Measurements from ENCODE around the gene PAQR6. TPM values are rescaled to one million over a fixed set of nuclear protein-coding genes. Genes with fewer than 3 reads are reported as not detected.

Gene PAQR6
- total and polyA plus RNA-seq, 4 donors: 0.81 to 2.8 (median 2.3) TPM; not detected in 1

GRCh38 chr1:156244126-156244525, 3.7 kb downstream of the PAQR6 start:
- H3K9me3 ChIP-seq (ENCODE audit: control insufficient read depth, low read length): no peaks in the 10 kb centered on the region
- H3K27me3 ChIP-seq (ENCODE audit: control insufficient read depth in 1 of 2, insufficient read depth in 2 of 2, low read length in 1 of 2): no peaks in the 10 kb centered on the region
- peak in 1 of 2 donors; percentile 63 for DNase-seq
- H3K27ac ChIP-seq (ENCODE audit: low read depth in 1 of 2, low read length in 2 of 2): no peak overlapping the region
- intact Hi-C loops (cut with DNase I): no loop called here
- H3K36me3 ChIP-seq (ENCODE audit: control insufficient read depth in 1 of 2, insufficient read depth in 2 of 2, low read length in 1 of 2): peaks cover 0 to 2% of the 10 kb centered on the region in 2 donors
- no peak for ATAC-seq (ENCODE audit: low FRiP score)
- H3K4me3 ChIP-seq (ENCODE audit: low read length in 2 of 2): no peak overlapping the region
- 77 to 84% methylated on average over 2 of the region's 2 CpGs for WGBS, 2 donors
- no peaks in the 10 kb centered on the region for H3K4me1 ChIP-seq (ENCODE audit: control insufficient read depth in 1 of 2, insufficient read depth in 2 of 2, low read length in 2 of 2)

GRCh38 chr1:156242738-156243137, 5.1 kb downstream of the PAQR6 start:
- H3K27ac ChIP-seq (ENCODE audit: low read depth in 1 of 2, low read length in 2 of 2): no peak overlapping the region
- DNase-seq: no peak
- intact Hi-C loops (cut with DNase I): no loop called here
- H3K36me3 ChIP-seq (ENCODE audit: control insufficient read depth in 1 of 2, insufficient read depth in 2 of 2, low read length in 1 of 2): peaks cover 0 to 5% of the 10 kb centered on the region in 2 donors
- no peaks in the 10 kb centered on the region for H3K9me3 ChIP-seq (ENCODE audit: control insufficient read depth, low read length)
- H3K4me1 ChIP-seq (ENCODE audit: control insufficient read depth in 1 of 2, insufficient read depth in 2 of 2, low read length in 2 of 2): no peaks in the 10 kb centered on the region
- no peaks in the 10 kb centered on the region for H3K27me3 ChIP-seq (ENCODE audit: control insufficient read depth in 1 of 2, insufficient read depth in 2 of 2, low read length in 1 of 2)
- no peak overlapping the region for H3K4me3 ChIP-seq (ENCODE audit: low read length in 2 of 2)
- 68 to 72% methylated on average over 10 of the region's 10 CpGs for WGBS, 2 donors
- no peak for ATAC-seq (ENCODE audit: low FRiP score)

GRCh38 chr1:156241926-156242325, 5.9 kb downstream of the PAQR6 start, which contains the start of gene BGLAP:
BGLAP (plus strand) TSS chr1:156242184; CDS start chr1:156242232, 48 bp downstream.
- 84% methylated on average over 14 of the region's 14 CpGs for WGBS, 2 donors
- no peaks in the 10 kb centered on the region for H3K27me3 ChIP-seq (ENCODE audit: control insufficient read depth in 1 of 2, insufficient read depth in 2 of 2, low read length in 1 of 2)
- H3K36me3 ChIP-seq (ENCODE audit: control insufficient read depth in 1 of 2, insufficient read depth in 2 of 2, low read length in 1 of 2): peaks cover 0 to 5% of the 10 kb centered on the region in 2 donors
- H3K9me3 ChIP-seq (ENCODE audit: control insufficient read depth, low read length): no peaks in the 10 kb centered on the region
- no peak for ATAC-seq (ENCODE audit: low FRiP score)
- no peak within 1 kb of the TSS for H3K27ac ChIP-seq (ENCODE audit: low read depth in 1 of 2, low read length in 2 of 2)
- intact Hi-C loops (cut with DNase I): no loop called here
- no peak within 1 kb of the TSS for H3K4me3 ChIP-seq (ENCODE audit: low read length in 2 of 2)
- DNase-seq: no peak
- no peaks in the 10 kb centered on the region for H3K4me1 ChIP-seq (ENCODE audit: control insufficient read depth in 1 of 2, insufficient read depth in 2 of 2, low read length in 2 of 2)

DNA sequence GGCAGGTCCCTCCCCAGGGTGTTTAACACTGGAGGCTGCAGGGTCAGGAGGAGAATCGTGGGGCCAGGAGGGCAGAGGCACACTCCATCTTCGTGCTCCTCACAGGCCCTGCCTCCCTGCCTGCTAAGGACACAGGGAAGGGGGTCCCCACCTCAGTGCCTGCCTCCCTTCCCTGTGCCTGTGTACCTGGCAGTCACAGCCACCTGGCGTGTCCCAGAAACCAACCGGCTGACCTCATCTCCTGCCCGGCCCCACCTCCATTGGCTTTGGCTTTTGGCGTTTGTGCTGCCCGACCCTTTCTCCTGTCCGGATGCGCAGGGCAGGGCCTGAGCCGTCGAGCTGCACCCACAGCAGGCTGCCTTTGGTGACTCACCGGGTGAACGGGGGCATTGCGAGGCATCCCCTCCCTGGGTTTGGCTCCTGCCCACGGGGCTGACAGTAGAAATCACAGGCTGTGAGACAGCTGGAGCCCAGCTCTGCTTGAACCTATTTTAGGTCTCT, 6.5 kb downstream of the PAQR6 start:
- no peak for DNase-seq
- Histone ChIP-seq H3K36me3 (ENCODE audit: control insufficient read depth in 1 of 2, insufficient read depth in 2 of 2, low read length in 1 of 2) (peaks cover 0 to 7% of the 10 kb centered on the region in 2 donors), H3K9me3 (ENCODE audit: control insufficient read depth, low read length) (no peaks in the 10 kb centered on the region), H3K27ac (ENCODE audit: low read depth in 1 of 2, low read length in 2 of 2) (no peak overlapping the region), H3K4me1 (ENCODE audit: control insufficient read depth in 1 of 2, insufficient read depth in 2 of 2, low read length in 2 of 2) (no peaks in the 10 kb centered on the region), H3K27me3 (ENCODE audit: control insufficient read depth in 1 of 2, insufficient read depth in 2 of 2, low read length in 1 of 2) (no peaks in the 10 kb centered on the region), H3K4me3 (ENCODE audit: low read length in 2 of 2) (no peak overlapping the region)
- 67 to 68% methylated on average over 15 of the region's 15 CpGs for WGBS, 2 donors
- no peak for ATAC-seq (ENCODE audit: low FRiP score)
- intact Hi-C loops (cut with DNase I): no loop called here

DNA sequence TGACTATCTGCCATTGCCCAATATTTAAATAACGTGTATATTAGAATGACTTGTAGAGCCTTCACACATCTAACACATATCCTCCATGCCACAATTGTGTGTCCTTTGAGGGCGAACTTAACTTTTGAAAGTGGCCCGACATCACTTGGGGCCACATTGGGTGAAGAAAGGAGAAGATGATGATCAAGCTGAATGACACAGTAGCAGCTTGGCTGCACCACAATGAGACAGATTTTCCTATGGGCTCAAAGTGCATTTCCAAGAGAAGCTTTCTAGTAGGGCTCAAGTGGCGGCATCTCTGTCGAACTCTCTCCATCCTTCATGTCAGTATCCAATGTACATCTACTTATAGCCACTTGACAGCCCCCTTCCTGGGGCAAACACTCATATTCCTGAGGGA, 9.6 kb downstream of the PAQR6 start:
- 94 to 95% methylated on average over 5 of the region's 5 CpGs for WGBS, 2 donors
- H3K4me1 ChIP-seq (ENCODE audit: control insufficient read depth in 1 of 2, insufficient read depth in 2 of 2, low read length in 2 of 2): no peaks in the 10 kb centered on the region
- no peak overlapping the region for H3K27ac ChIP-seq (ENCODE audit: low read depth in 1 of 2, low read length in 2 of 2)
- peaks cover 0 to 12% of the 10 kb centered on the region in 2 donors for H3K36me3 ChIP-seq (ENCODE audit: control insufficient read depth in 1 of 2, insufficient read depth in 2 of 2, low read length in 1 of 2)
- no peaks in the 10 kb centered on the region for H3K9me3 ChIP-seq (ENCODE audit: control insufficient read depth, low read length)
- intact Hi-C loops (cut with DNase I): no loop called here
- no peak for DNase-seq
- H3K4me3 ChIP-seq (ENCODE audit: low read length in 2 of 2): no peak overlapping the region
- H3K27me3 ChIP-seq (ENCODE audit: control insufficient read depth in 1 of 2, insufficient read depth in 2 of 2, low read length in 1 of 2): no peaks in the 10 kb centered on the region
- no peak for ATAC-seq (ENCODE audit: low FRiP score)

DNA sequence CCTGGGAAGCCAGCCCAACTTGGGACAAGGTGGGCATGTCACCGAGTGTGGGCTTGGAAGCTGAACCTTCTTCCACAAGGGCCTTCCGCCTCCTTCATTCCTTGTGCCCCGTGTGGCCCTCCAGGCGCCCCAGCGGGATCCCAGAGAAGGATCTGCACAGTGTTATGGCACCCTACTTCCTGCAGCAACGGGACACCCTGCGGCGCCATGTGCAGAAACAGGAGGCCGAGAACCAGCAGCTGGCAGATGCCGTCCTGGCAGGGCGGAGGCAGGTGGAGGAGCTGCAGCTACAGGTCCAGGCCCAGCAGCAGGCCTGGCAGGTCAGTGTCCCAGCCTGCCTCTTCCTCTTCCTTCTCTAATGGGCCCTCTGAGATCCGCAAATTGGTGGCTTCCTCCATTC, 11.7 kb downstream of the PAQR6 start:
- H3K4me3 ChIP-seq (ENCODE audit: low read length in 2 of 2): no peak overlapping the region
- H3K9me3 ChIP-seq (ENCODE audit: control insufficient read depth, low read length): no peaks in the 10 kb centered on the region
- H3K4me1 ChIP-seq (ENCODE audit: control insufficient read depth in 1 of 2, insufficient read depth in 2 of 2, low read length in 2 of 2): no peaks in the 10 kb centered on the region
- 93 to 94% methylated on average over 12 of the region's 12 CpGs for WGBS, 2 donors
- DNase-seq: no peak
- no peak overlapping the region for H3K27ac ChIP-seq (ENCODE audit: low read depth in 1 of 2, low read length in 2 of 2)
- intact Hi-C loops (cut with DNase I): no loop called here
- peaks cover 0 to 12% of the 10 kb centered on the region in 2 donors for H3K36me3 ChIP-seq (ENCODE audit: control insufficient read depth in 1 of 2, insufficient read depth in 2 of 2, low read length in 1 of 2)
- H3K27me3 ChIP-seq (ENCODE audit: control insufficient read depth in 1 of 2, insufficient read depth in 2 of 2, low read length in 1 of 2): no peaks in the 10 kb centered on the region
- ATAC-seq (ENCODE audit: low FRiP score): no peak

DNA sequence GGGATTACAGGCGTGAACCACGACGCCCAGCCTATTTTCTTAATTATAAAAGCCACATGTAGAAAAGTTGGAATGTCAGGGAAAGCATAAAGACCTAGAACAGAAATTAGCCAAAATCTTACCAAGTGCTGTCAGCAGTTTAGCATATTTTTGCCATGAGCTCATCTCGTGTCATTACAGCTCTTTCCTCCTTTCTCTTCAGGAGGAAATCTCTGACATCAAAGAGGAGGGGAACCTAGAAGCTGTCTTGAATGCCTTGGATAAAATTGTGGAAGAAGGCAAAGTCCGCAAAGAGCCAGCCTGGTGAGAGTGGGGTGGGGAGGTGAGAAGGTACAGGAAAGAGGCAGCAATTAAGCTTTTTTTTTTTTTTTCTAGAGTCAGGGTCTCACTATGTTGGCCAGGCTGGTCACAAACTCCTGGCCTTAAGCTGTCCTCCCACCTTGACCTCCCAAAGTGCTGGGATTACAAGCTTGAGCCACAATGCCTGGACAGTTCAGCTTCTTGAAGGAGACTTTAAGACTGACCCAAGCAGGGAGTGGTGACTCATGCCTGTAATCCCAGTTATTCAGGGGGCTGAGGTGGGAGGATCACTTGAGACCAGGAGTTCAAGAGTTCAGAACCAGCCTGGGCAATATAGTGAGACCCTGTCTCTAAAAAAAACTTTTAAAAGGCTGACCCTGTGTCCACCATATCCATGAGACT, 14.3 kb downstream of the PAQR6 start:
- intact Hi-C loops (cut with DNase I): no loop called here
- peaks cover 0 to 8% of the 10 kb centered on the region in 2 donors for H3K36me3 ChIP-seq (ENCODE audit: control insufficient read depth in 1 of 2, insufficient read depth in 2 of 2, low read length in 1 of 2)

DNA sequence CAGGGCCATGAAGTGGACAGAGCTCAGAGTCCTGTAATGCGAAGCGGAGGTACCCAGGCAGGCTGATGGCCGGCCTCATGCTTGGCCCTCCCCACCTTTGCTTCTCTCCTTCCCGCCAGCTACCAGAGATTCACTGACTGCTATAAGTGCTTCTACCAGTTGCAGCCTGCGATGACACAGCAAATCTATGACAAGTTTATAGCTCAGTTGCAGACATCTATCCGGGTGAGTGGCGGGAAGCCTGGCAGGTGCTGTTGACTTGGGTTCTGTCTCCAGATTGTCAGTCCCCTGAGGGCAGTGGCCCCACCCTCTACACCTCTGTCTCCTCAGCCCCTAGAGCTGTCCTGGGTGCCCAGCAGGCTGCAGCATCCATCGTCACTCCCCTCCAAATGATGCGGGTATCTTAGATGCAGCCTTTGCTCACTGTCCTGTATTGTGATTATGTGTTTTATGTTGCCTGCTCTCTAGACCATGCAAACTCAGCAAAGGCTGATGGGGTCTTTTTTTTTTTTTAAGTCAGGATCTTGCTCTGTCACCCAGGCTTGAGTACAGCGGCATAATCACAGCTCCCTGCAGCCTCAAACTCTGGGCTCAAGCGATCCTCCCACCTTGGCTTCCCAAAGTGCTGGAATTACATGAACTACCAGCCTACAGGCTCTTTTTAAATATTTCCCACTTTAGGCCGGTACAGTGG, 15.5 kb downstream of the PAQR6 start:
- Histone ChIP-seq H3K27ac (ENCODE audit: low read depth in 1 of 2, low read length in 2 of 2) (no peak overlapping the region), H3K4me1 (ENCODE audit: control insufficient read depth in 1 of 2, insufficient read depth in 2 of 2, low read length in 2 of 2) (no peaks in the 10 kb centered on the region), H3K36me3 (ENCODE audit: control insufficient read depth in 1 of 2, insufficient read depth in 2 of 2, low read length in 1 of 2) (peaks cover 0 to 7% of the 10 kb centered on the region in 2 donors), H3K9me3 (ENCODE audit: control insufficient read depth, low read length) (no peaks in the 10 kb centered on the region), H3K4me3 (ENCODE audit: low read length in 2 of 2) (no peak overlapping the region), H3K27me3 (ENCODE audit: control insufficient read depth in 1 of 2, insufficient read depth in 2 of 2, low read length in 1 of 2) (no peaks in the 10 kb centered on the region)
- DNase-seq (no peak), ATAC-seq (ENCODE audit: low FRiP score) (no peak)
- WGBS, 2 donors: 91 to 93% methylated on average over 12 of the region's 12 CpGs
- intact Hi-C loops (cut with DNase I): no loop called here

More for the DNA sequence above, 14.3 kb downstream of the PAQR6 start:
- Histone ChIP-seq H3K4me1 (ENCODE audit: control insufficient read depth in 1 of 2, insufficient read depth in 2 of 2, low read length in 2 of 2) (no peaks in the 10 kb centered on the region), H3K27ac (ENCODE audit: low read depth in 1 of 2, low read length in 2 of 2) (no peak overlapping the region), H3K4me3 (ENCODE audit: low read length in 2 of 2) (no peak overlapping the region), H3K27me3 (ENCODE audit: control insufficient read depth in 1 of 2, insufficient read depth in 2 of 2, low read length in 1 of 2) (no peaks in the 10 kb centered on the region), H3K9me3 (ENCODE audit: control insufficient read depth, low read length) (no peaks in the 10 kb centered on the region)
- WGBS, 2 donors: 66 to 77% methylated on average over 5 of the region's 5 CpGs
- no peak for ATAC-seq (ENCODE audit: low FRiP score)
- no peak for DNase-seq

DNA sequence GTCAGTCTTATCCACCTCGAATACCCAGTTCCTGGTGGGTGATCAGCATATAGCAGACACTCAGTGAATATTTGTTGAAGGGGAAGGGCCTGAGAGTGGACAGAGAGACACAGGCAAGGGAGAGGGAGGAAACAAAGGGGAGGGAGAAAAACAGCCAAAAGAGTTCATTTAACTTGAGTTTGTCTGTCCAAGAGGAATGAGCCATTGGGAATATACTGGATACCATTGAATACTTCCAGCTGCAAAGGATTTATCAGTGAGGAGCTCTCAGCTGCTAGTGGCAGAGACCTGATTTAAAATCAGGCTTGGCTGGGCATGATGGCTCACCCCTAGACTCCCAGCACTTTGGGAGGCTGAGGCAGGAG, 17.4 kb downstream of the PAQR6 start:
- H3K9me3 ChIP-seq (ENCODE audit: control insufficient read depth, low read length): no peaks in the 10 kb centered on the region
- no peak for DNase-seq
- intact Hi-C loops (cut with DNase I): no loop called here
- H3K36me3 ChIP-seq (ENCODE audit: control insufficient read depth in 1 of 2, insufficient read depth in 2 of 2, low read length in 1 of 2): peaks cover 0 to 3% of the 10 kb centered on the region in 2 donors
- H3K4me1 ChIP-seq (ENCODE audit: control insufficient read depth in 1 of 2, insufficient read depth in 2 of 2, low read length in 2 of 2): no peaks in the 10 kb centered on the region
- no peak overlapping the region for H3K4me3 ChIP-seq (ENCODE audit: low read length in 2 of 2)
- 90% methylated on average over 1 of the region's 1 CpG for WGBS, 2 donors
- no peaks in the 10 kb centered on the region for H3K27me3 ChIP-seq (ENCODE audit: control insufficient read depth in 1 of 2, insufficient read depth in 2 of 2, low read length in 1 of 2)
- no peak for ATAC-seq (ENCODE audit: low FRiP score)
- H3K27ac ChIP-seq (ENCODE audit: low read depth in 1 of 2, low read length in 2 of 2): no peak overlapping the region
